ENCODE data around the gene IL12RB2. TPM values are rescaled to one million over a fixed set of nuclear protein-coding genes. Genes with fewer than 3 reads are reported as not detected.

Gene IL12RB2
- total RNA-seq, 1 experiment from 2014 or later = not detected

DNA sequence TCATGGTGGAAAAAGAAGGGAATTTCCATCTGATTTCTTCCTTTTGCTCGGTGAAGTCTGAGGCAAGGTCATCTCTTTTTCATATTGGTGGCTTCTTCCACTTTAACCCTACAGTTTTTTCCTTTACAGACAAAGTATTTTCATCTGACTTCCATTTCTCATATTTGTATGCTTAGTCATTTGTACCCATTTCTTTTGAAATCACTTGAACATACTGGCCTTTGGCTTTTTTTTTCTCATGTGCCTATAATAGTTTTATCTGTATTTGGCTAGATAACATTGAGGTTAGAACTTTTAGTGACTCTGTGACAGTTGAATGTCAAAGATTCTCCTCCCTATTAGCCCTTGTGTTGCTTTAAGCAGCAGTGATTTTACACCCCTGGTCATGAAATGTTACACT is 27.7 kb downstream of the IL12RB2 start:
- H3K27me3 Mint-ChIP-seq (ENCODE audit: unreplicated experiment) = no peaks in the 10 kb centered on the region
- intact Hi-C loops (cut with micrococcal nuclease; ENCODE audit: unreplicated experiment) = no loop called here
- CTCF ChIA-PET = no interaction called here
- no peaks in the 10 kb centered on the region for H3K36me3 Mint-ChIP-seq (ENCODE audit: insufficient read depth, unreplicated experiment)
- H3K4me1 Mint-ChIP-seq (ENCODE audit: low read depth, unreplicated experiment) = no peaks in the 10 kb centered on the region
- H3K27ac Mint-ChIP-seq (ENCODE audit: unreplicated experiment) = no peak overlapping the region
- no peak for DNase-seq
- H3K9me3 Mint-ChIP-seq (ENCODE audit: low read depth, unreplicated experiment) = no peaks in the 10 kb centered on the region
- no peak for TF ChIP-seq CTCF (IDR thresholded peaks at IDR 0.05; ENCODE audit: unreplicated experiment)
- BruUV-seq (replicated peaks) = no TSS peak
- no peak overlapping the region for H3K4me3 Mint-ChIP-seq (ENCODE audit: low read depth, unreplicated experiment)

DNA sequence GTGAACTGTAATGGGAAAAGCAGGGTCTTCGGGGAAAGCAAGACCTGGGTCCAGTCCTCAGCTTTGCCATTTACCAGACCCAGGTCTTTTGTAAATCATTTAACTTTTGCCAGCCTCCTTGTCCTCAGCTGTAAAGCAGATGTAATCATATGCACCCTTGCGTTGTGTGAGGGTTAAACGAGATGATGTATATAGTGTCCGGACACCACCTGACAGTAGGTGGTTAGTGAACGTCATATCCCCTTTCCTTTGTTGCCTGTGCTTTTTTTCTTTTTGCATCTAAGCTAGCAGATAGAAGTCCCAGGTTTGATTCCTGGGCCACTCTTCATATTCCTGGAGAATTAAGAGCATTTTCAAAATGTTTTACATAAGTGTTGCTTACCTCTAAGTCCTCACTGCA is 28.5 kb downstream of the IL12RB2 start:
- intact Hi-C loops (cut with micrococcal nuclease; ENCODE audit: unreplicated experiment) = no loop called here
- no peak overlapping the region for H3K27ac Mint-ChIP-seq (ENCODE audit: unreplicated experiment)
- no TSS peak for BruUV-seq (replicated peaks)
- CTCF ChIA-PET = no interaction called here
- H3K27me3 Mint-ChIP-seq (ENCODE audit: unreplicated experiment) = no peaks in the 10 kb centered on the region
- DNase-seq = no peak
- H3K4me1 Mint-ChIP-seq (ENCODE audit: low read depth, unreplicated experiment) = no peaks in the 10 kb centered on the region
- H3K4me3 Mint-ChIP-seq (ENCODE audit: low read depth, unreplicated experiment) = no peak overlapping the region
- no peaks in the 10 kb centered on the region for H3K9me3 Mint-ChIP-seq (ENCODE audit: low read depth, unreplicated experiment)
- H3K36me3 Mint-ChIP-seq (ENCODE audit: insufficient read depth, unreplicated experiment) = no peaks in the 10 kb centered on the region
- TF ChIP-seq CTCF (IDR thresholded peaks at IDR 0.05; ENCODE audit: unreplicated experiment) = no peak

GRCh38 chr1:67336783-67337182 is 29.1 kb downstream of the IL12RB2 start:
- TF ChIP-seq CTCF (IDR thresholded peaks at IDR 0.05; ENCODE audit: unreplicated experiment) = no peak
- intact Hi-C loops (cut with micrococcal nuclease; ENCODE audit: unreplicated experiment) = no loop called here
- H3K4me3 Mint-ChIP-seq (ENCODE audit: low read depth, unreplicated experiment) = no peak overlapping the region
- H3K9me3 Mint-ChIP-seq (ENCODE audit: low read depth, unreplicated experiment) = no peaks in the 10 kb centered on the region
- CTCF ChIA-PET = no interaction called here
- BruUV-seq (replicated peaks) = no TSS peak
- H3K27me3 Mint-ChIP-seq (ENCODE audit: unreplicated experiment) = no peaks in the 10 kb centered on the region
- H3K4me1 Mint-ChIP-seq (ENCODE audit: low read depth, unreplicated experiment) = no peaks in the 10 kb centered on the region
- no peak overlapping the region for H3K27ac Mint-ChIP-seq (ENCODE audit: unreplicated experiment)
- H3K36me3 Mint-ChIP-seq (ENCODE audit: insufficient read depth, unreplicated experiment) = no peaks in the 10 kb centered on the region
- no peak for DNase-seq

- Mint-ChIP-seq H3K4me1 (ENCODE audit: low read depth, unreplicated experiment) (no peaks in the 10 kb centered on the region), H3K9me3 (ENCODE audit: low read depth, unreplicated experiment) (no peaks in the 10 kb centered on the region), H3K36me3 (ENCODE audit: insufficient read depth, unreplicated experiment) (no peaks in the 10 kb centered on the region), H3K27ac (ENCODE audit: unreplicated experiment) (no peak overlapping the region), H3K27me3 (ENCODE audit: unreplicated experiment) (no peaks in the 10 kb centered on the region), H3K4me3 (ENCODE audit: low read depth, unreplicated experiment) (no peak overlapping the region)
- BruUV-seq (replicated peaks) = no TSS peak
- intact Hi-C loops (cut with micrococcal nuclease; ENCODE audit: unreplicated experiment) = no loop called here
- CTCF ChIA-PET = no interaction called here
- no peak for DNase-seq
- TF ChIP-seq CTCF (IDR thresholded peaks at IDR 0.05; ENCODE audit: unreplicated experiment) = no peak
These were observed 31.0 kb downstream of the IL12RB2 start for GRCh38 chr1:67338642-67339041.
